Measurements from ENCODE around the gene CAMP.
A peak's percentile ranks its signal among the peaks of the same experiment; 100 is the strongest.
"Not testable (repeated sequence)": the region's sequence is repeated elsewhere in the genome, so short reads cannot be mapped to it uniquely, and the experiment has no call there.

Gene CAMP

GRCh38 chr3:48258530-48258929, 35.2 kb downstream of the CAMP start:
- DNase-seq (ENCODE audit: low spot score), result no peak

GRCh38 chr3:48267782-48268181, 44.5 kb downstream of the CAMP start:
- no peak for DNase-seq (ENCODE audit: low spot score)

GRCh38 chr3:48268381-48268935, 45.2 kb downstream of the CAMP start:
- DNase-seq (ENCODE audit: low spot score), result peak; percentile 98

- peak; percentile 78 for DNase-seq (ENCODE audit: low spot score)
Observed at GRCh38 chr3:48268936-48269561, 45.8 kb downstream of the CAMP start.

- DNase-seq (ENCODE audit: low spot score), result no peak
Observed at GRCh38 chr3:48269592-48269991, 46.3 kb downstream of the CAMP start.

- no peak for DNase-seq (ENCODE audit: low spot score)
Observed at GRCh38 chr3:48270306-48270705, 47.0 kb downstream of the CAMP start.

- not testable (repeated sequence) for DNase-seq (ENCODE audit: low spot score)
Observed at GRCh38 chr3:48271223-48271622, 47.9 kb downstream of the CAMP start.

- no peak for DNase-seq (ENCODE audit: low spot score)
Observed at GRCh38 chr3:48271763-48272498, 48.6 kb downstream of the CAMP start.

GRCh38 chr3:48273594-48274211, 50.4 kb downstream of the CAMP start:
- peak; percentile 60 for DNase-seq (ENCODE audit: low spot score)

- no peak for DNase-seq (ENCODE audit: low spot score)
Observed at GRCh38 chr3:48274452-48274851, 51.2 kb downstream of the CAMP start.

All from SW480 (cell line).